Hepatocyte (in vitro differentiated cells): ENCODE data around the gene TLE6.

Experiments
- EZH2 ChIP-seq: fragments of 200-600 bp; sonication (generic); IDR thresholded peaks from 2 replicates; pipeline ENCODE4 v1.6.1; 2016; ENCODE audit warnings: antibody characterized with exemption, mild to moderate bottlenecking, borderline replicate concordance
- EZH2phosphoT487 ChIP-seq: fragments of 200-600 bp; sonication (generic); IDR thresholded peaks from one replicate; pipeline ENCODE4 v1.6.1; 2018; ENCODE audit warnings: antibody characterized with exemption, mild to moderate bottlenecking, low read depth, moderate library complexity; ENCODE audit not compliant: unreplicated experiment, severe bottlenecking
- TF ChIP-seq, protein P1 (sequence below): fragments of 200-600 bp; sonication (generic); IDR thresholded peaks from 2 replicates; pipeline ENCODE4 v1.5.1; 2016; ENCODE audit warnings: antibody characterized with exemption, mild to moderate bottlenecking; ENCODE audit not compliant: poor library complexity

DNA sequence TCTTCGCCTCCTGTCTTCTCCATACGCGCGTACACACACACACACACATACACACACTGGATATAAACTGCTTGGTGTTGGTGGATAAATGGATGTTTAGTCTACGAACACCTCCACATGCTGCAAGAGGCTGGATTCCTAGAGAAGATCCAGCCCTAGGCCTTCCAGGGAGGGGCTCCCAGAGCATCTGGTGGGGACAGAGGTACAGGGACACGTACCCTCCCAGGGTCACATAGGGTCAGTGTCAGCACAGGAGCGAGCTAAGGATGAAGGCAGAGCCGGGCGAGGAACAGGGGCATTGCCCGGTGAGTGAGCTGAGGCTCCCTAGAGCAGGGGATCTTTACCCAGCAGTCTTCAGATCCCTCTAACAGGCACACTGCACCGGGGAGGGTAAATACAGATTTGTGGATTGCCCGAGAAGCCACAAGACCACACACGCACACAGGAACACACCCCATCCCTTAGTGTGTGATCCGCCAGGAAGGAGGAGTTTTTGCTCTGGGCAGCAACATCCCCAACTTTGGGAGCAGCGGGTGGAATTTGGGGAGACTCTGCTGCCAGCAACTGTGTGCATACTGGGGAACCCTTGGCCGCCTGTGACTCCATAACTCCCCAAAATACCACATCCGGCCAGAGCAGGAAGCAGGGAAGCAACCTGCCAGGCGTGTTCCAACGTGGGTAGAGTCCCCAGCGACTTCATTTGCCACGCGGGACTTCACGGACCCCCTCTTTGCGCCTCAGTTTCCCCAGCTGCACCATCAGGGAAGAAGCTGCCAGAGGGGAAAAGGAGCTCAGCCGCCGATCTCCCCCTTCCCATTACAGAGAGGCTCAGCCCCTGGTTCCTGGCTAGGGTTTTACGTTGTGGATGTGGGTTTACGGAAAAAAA is 57.5 kb downstream of the TLE6 start:
- TF ChIP-seq, protein P1, sequence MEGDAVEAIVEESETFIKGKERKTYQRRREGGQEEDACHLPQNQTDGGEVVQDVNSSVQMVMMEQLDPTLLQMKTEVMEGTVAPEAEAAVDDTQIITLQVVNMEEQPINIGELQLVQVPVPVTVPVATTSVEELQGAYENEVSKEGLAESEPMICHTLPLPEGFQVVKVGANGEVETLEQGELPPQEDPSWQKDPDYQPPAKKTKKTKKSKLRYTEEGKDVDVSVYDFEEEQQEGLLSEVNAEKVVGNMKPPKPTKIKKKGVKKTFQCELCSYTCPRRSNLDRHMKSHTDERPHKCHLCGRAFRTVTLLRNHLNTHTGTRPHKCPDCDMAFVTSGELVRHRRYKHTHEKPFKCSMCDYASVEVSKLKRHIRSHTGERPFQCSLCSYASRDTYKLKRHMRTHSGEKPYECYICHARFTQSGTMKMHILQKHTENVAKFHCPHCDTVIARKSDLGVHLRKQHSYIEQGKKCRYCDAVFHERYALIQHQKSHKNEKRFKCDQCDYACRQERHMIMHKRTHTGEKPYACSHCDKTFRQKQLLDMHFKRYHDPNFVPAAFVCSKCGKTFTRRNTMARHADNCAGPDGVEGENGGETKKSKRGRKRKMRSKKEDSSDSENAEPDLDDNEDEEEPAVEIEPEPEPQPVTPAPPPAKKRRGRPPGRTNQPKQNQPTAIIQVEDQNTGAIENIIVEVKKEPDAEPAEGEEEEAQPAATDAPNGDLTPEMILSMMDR, result no peak
- no peak for TF ChIP-seq EZH2
- no peak for TF ChIP-seq EZH2phosphoT487
